GM20000 (cell line): ENCODE measurements around the gene CDK5RAP1.

Source experiments
- DNase-seq: peaks from one replicate; pipeline ENCODE4 v3.0.0; 2012; ENCODE audit warnings: low spot score
- TF ChIP-seq, protein P1 (sequence below): IDR thresholded peaks from 2 replicates; pipeline ENCODE4 v1.5.1; 2012; ENCODE audit warnings: mild to moderate bottlenecking, control low read depth; ENCODE audit errors: extremely low read depth, missing control alignments

Gene CDK5RAP1

DNA sequence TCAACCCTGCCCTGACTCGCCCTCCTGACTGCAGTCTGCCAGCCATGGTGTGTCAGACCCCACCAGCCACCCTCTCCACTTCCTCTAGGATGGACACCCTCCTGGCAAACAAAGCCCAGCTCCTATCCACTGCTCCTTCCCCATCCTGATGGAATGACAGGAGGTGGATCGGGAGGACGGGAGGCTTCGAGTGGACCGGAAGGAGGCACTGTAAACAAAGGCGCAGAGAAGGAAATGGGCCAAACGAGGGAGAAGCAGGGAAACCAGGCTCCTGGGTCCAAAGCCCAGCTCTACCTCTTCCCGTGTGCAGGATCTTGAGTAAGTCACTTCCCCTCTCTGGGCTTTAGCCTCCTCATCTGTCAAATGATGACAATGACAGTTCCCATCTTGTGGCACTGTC, 78.1 kb downstream of the CDK5RAP1 start:
- TF ChIP-seq, protein P1, sequence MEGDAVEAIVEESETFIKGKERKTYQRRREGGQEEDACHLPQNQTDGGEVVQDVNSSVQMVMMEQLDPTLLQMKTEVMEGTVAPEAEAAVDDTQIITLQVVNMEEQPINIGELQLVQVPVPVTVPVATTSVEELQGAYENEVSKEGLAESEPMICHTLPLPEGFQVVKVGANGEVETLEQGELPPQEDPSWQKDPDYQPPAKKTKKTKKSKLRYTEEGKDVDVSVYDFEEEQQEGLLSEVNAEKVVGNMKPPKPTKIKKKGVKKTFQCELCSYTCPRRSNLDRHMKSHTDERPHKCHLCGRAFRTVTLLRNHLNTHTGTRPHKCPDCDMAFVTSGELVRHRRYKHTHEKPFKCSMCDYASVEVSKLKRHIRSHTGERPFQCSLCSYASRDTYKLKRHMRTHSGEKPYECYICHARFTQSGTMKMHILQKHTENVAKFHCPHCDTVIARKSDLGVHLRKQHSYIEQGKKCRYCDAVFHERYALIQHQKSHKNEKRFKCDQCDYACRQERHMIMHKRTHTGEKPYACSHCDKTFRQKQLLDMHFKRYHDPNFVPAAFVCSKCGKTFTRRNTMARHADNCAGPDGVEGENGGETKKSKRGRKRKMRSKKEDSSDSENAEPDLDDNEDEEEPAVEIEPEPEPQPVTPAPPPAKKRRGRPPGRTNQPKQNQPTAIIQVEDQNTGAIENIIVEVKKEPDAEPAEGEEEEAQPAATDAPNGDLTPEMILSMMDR = no peak

DNA sequence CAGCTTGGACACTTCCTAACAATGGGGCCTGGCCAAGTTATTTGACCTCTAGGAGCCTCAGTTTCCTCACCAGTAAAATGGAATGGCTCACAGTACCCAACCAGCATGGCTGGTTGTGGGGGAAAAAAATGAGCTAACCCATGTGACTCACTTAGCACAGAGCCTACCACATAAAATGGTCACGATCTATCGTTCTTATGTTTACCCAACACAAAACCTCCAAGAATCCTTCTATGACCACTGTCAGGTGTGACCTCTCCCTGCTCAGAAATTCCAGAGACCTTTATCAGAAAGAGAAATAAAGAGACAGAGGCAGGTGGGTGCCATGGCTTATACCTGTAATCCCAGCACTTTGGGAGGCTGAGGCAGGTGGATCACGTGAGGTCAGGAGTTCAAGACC, 78.9 kb downstream of the CDK5RAP1 start:
- no peak for DNase-seq
- TF ChIP-seq, protein P1 = no peak

More for the DNA sequence above, 78.1 kb downstream of the CDK5RAP1 start:
- DNase-seq = no peak

- TF ChIP-seq, protein P1 = no peak
- DNase-seq = no peak
Measured at GRCh38 chr20:33320006-33320405, 81.3 kb downstream of the CDK5RAP1 start.

GRCh38 chr20:33318096-33318429, 83.3 kb downstream of the CDK5RAP1 start:
- DNase-seq = no peak
- TF ChIP-seq, protein P1 = no peak

DNA sequence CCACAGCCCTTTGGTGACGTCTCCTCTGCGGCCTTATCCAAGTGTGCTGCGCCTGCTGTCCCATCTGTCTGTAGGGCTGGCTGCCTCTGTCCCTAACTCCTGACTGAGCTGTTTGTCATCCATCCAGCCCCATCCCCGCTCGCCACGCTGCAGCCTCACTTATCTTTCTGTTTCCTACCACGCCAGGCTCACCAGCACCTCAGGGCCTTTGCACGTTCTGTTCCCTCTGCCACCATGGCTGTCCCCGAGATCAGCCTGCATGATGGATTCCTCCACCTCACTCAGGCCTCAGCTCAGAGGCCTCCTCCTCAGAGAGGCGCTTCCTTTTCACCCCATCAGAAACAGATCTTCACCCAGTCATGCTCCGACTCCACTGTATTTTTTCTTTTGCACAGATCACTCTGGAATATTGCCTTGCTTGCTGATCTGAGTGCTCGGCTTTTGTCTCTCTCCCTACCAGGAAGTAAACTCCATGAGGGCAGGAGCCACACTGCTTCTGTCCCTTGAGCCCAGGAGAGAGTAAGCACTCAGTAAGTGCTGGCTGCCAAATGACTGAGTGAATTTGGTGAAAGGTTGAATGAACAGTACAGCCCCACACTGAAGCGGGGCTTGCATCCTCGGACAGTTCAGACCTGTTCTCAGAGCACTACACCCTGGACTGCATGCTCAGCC, 83.8 kb downstream of the CDK5RAP1 start:
- TF ChIP-seq, protein P1 = no peak
- DNase-seq = no peak

- no peak for DNase-seq
- TF ChIP-seq, protein P1 = no peak
Measured at GRCh38 chr20:33316958-33317357, 84.4 kb downstream of the CDK5RAP1 start.

- no peak for DNase-seq
Measured at GRCh38 chr20:33316343-33316742, 85.0 kb downstream of the CDK5RAP1 start.

More at GRCh38 chr20:33316343-33316742, 85.0 kb downstream of the CDK5RAP1 start:
- TF ChIP-seq, protein P1 = no peak
